SK-N-SH (cell line): ENCODE data around the gene CLEC20A.

ENCODE experiments used
- FOSL2 ChIP-seq: IDR thresholded peaks from 2 replicates; pipeline ENCODE4 v1.4.0; 2012; ENCODE audit warnings: low read depth, mild to moderate bottlenecking, moderate library complexity, borderline replicate concordance
- FOXM1 ChIP-seq: IDR thresholded peaks from 2 replicates; pipeline ENCODE4 v1.4.0; 2012; ENCODE audit warnings: low read depth, mild to moderate bottlenecking
- GATA2 ChIP-seq: sonication (generic); formaldehyde crosslinking; IDR thresholded peaks from 2 replicates; pipeline ENCODE4 v1.5.0; 2020; ENCODE audit warnings: mild to moderate bottlenecking, missing genetic modification reagents
- POLR2AphosphoS5 ChIP-seq: IDR thresholded peaks from 2 replicates; pipeline ENCODE4 v1.6.1; 2012; ENCODE audit warnings: low read depth, low read length
- RAD21 ChIP-seq: IDR thresholded peaks from 2 replicates; pipeline ENCODE4 v1.6.1; 2012; ENCODE audit warnings: mild to moderate bottlenecking, low read length
- RXRA ChIP-seq: IDR thresholded peaks from 2 replicates; pipeline ENCODE4 v1.4.0; 2012; ENCODE audit warnings: low read depth, mild to moderate bottlenecking, borderline replicate concordance
- SIN3A ChIP-seq: IDR thresholded peaks from 2 replicates; pipeline ENCODE4 v1.6.1; 2012; ENCODE audit warnings: low read depth, mild to moderate bottlenecking, low read length, moderate library complexity, borderline replicate concordance
- TF ChIP-seq, protein P1 (sequence below): fragments of 200-600 bp; sonication (generic); IDR thresholded peaks from 2 replicates; pipeline ENCODE4 v1.6.1; 2017; ENCODE audit warnings: antibody characterized with exemption, mild to moderate bottlenecking, moderate library complexity
- TF ChIP-seq, protein P2 (sequence below): fragments of 150-350 bp; IDR thresholded peaks from 2 replicates; pipeline ENCODE4 v1.6.1; 2017; ENCODE audit warnings: antibody characterized with exemption, low read length, low read depth, borderline replicate concordance
- TF ChIP-seq, protein P3 (sequence below): IDR thresholded peaks from 2 replicates; pipeline ENCODE4 v1.4.0; 2012; ENCODE audit warnings: low read depth

DNA sequence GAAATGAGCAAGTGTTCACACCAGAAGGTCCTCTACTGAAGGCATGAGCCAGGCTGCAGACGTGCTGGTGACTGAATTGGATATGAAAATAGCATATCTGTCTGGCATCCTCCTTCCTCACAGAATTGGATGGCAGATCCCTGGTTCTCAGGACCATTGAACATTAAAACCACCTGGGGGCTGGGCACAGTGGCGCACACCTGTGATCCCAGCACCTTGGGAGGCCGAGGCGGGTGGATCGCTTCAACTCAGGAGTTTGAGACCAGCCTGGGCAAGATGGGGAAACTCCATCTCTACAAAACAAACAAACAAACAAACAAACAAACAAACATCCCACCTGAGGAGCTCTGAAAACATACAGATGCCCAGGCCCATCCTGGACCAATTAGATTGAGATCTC is 39.6 kb upstream of the CLEC20A start:
- TF ChIP-seq, protein P1, sequence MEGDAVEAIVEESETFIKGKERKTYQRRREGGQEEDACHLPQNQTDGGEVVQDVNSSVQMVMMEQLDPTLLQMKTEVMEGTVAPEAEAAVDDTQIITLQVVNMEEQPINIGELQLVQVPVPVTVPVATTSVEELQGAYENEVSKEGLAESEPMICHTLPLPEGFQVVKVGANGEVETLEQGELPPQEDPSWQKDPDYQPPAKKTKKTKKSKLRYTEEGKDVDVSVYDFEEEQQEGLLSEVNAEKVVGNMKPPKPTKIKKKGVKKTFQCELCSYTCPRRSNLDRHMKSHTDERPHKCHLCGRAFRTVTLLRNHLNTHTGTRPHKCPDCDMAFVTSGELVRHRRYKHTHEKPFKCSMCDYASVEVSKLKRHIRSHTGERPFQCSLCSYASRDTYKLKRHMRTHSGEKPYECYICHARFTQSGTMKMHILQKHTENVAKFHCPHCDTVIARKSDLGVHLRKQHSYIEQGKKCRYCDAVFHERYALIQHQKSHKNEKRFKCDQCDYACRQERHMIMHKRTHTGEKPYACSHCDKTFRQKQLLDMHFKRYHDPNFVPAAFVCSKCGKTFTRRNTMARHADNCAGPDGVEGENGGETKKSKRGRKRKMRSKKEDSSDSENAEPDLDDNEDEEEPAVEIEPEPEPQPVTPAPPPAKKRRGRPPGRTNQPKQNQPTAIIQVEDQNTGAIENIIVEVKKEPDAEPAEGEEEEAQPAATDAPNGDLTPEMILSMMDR = no peak
- no peak for TF ChIP-seq RAD21
- TF ChIP-seq, protein P2, sequence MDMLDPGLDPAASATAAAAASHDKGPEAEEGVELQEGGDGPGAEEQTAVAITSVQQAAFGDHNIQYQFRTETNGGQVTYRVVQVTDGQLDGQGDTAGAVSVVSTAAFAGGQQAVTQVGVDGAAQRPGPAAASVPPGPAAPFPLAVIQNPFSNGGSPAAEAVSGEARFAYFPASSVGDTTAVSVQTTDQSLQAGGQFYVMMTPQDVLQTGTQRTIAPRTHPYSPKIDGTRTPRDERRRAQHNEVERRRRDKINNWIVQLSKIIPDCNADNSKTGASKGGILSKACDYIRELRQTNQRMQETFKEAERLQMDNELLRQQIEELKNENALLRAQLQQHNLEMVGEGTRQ = no peak
- no peak for TF ChIP-seq GATA2
- TF ChIP-seq POLR2AphosphoS5 = no peak
- TF ChIP-seq FOXM1 = no peak
- TF ChIP-seq SIN3A = no peak
- no peak for TF ChIP-seq FOSL2
- TF ChIP-seq, protein P3, sequence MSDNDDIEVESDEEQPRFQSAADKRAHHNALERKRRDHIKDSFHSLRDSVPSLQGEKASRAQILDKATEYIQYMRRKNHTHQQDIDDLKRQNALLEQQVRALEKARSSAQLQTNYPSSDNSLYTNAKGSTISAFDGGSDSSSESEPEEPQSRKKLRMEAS = no peak
- no peak for TF ChIP-seq RXRA
